Kidney (tissue), 14 donors: ENCODE measurements around the gene TXNDC12. TPM values are rescaled to one million over a fixed set of nuclear protein-coding genes. Genes with fewer than 3 reads are reported as not detected.
"Not testable (repeated sequence)": the region's sequence is repeated elsewhere in the genome, so short reads cannot be mapped to it uniquely, and the experiment has no call there.

Source experiments
- DNase-seq, 5 donors: peaks; one replicate each; pipeline ENCODE4 v3.0.0-alpha.2; 2013 to 2020
- FAIRE-seq: peaks from 2 replicates; lab custom pipeline; 2012; peaks lifted over from hg19 to GRCh38; lab: Jason Lieb, UNC
- H3K27ac ChIP-seq, 2 donors: one replicate each; pipeline ENCODE4 v1.7.0; 2013; ENCODE audit warnings: low read depth in 2 of 2, low read length in 2 of 2, inconsistent platforms in 1 of 2
- H3K27me3 ChIP-seq: one replicate; pipeline ENCODE4 v1.7.1; 2013; ENCODE audit warnings: low read length, inconsistent platforms; ENCODE audit not compliant: control insufficient read depth, insufficient read depth
- H3K36me3 ChIP-seq, 3 donors: one replicate each; pipeline versions ENCODE4 v1.7.0 to v1.7.1; 2013; ENCODE audit warnings: low read length in 3 of 3, control low read depth in 1 of 3, inconsistent platforms in 1 of 3; ENCODE audit not compliant: insufficient read depth in 3 of 3, control insufficient read depth in 2 of 3
- H3K4me1 ChIP-seq, 3 donors: one replicate each; pipeline versions ENCODE4 v1.7.0 to v1.7.1; 2013; ENCODE audit warnings: low read length in 3 of 3, inconsistent platforms in 1 of 3, low read depth in 1 of 3; ENCODE audit not compliant: control insufficient read depth in 2 of 3, insufficient read depth in 2 of 3
- H3K4me3 ChIP-seq, 3 donors: one replicate each; pipeline versions ENCODE4 v1.7.0 to v1.8.1; 2013; ENCODE audit warnings: low read length in 3 of 3, control low read depth in 1 of 3, inconsistent platforms in 1 of 3
- H3K9ac ChIP-seq, 3 donors: one replicate each; pipeline versions ENCODE4 v1.7.0 to v1.7.1; 2013; ENCODE audit warnings: low read length in 3 of 3, control low read depth in 1 of 3, inconsistent platforms in 1 of 3
- H3K9me3 ChIP-seq, 3 donors: one replicate each; pipeline versions ENCODE4 v1.7.0 to v1.7.1; 2013; ENCODE audit warnings: low read length in 3 of 3, control low read depth in 1 of 3, inconsistent platforms in 1 of 3; ENCODE audit not compliant: control insufficient read depth in 2 of 3, insufficient read depth in 1 of 3
- CTCF ChIP-seq: IDR thresholded peaks from 3 replicates; pipeline ENCODE4 v1.5.1; 2012; ENCODE audit warnings: mild to moderate bottlenecking, moderate library complexity, borderline replicate concordance; ENCODE audit not compliant: insufficient read depth; ENCODE audit errors: extremely low read depth
- intact Hi-C: fragments of 100-400 bp; cut with DNase I; formaldehyde crosslinking; loops from one replicate; pipeline ENCODE4 v1.11.1; 2022
- polyA plus RNA-seq: library from polyadenylated mRNA; stranded (reverse); fragments of 350-450 nt; fragmentation: Illumina TruSeq; extraction: RNeasy Lipid Tissue Mini Kit (QIAGEN cat#74804); gene quantifications from one replicate; pipeline ENCODE4 v1.2.3, GENCODE V29; 2014; ENCODE audit warnings: low read depth, low replicate concordance; ENCODE audit not compliant: insufficient read depth
- total RNA-seq: library from RNA; stranded (reverse); fragmentation: NEBNext Ultra II Directional; extraction: Animal tissue kit (Norgen Biotek cat#: 25700); gene quantifications from one replicate; pipeline ENCODE4 v1.2.1, GENCODE V29; 2021
- donor health status: control.
- donor health status: control.
- donor health status: control.
- donor health status: control.
- donor health status: control.
- donor health status: DM: yes; HTN: yes; CAD: no.
- donor health status: Normal renal cell carcinoma (clear cell type).

The TXNDC12 gene
- total and polyA plus RNA-seq, 2 donors from 2014 or later: 40.5 to 46.0 TPM

- no peak for FAIRE-seq
- peak overlapping the region in 1 of 3 donors; percentile 88 for H3K4me3 ChIP-seq
- peak overlapping the region in 1 of 3 donors; percentile 80 for H3K9ac ChIP-seq
Observed at GRCh38 chr1:52053862-52054261, 1.1 kb downstream of the TXNDC12 start.

GRCh38 chr1:52049337-52049736 lies 5.7 kb downstream of the TXNDC12 start:
- H3K9me3 ChIP-seq, DNase-seq, H3K27me3 ChIP-seq, H3K4me1 ChIP-seq, intact Hi-C loops, FAIRE-seq, H3K27ac ChIP-seq, H3K9ac ChIP-seq, H3K36me3 ChIP-seq, H3K4me3 ChIP-seq: not testable (repeated sequence)

More at GRCh38 chr1:52053862-52054261, 1.1 kb downstream of the TXNDC12 start:
- Histone ChIP-seq H3K27me3 (no peaks in the 10 kb centered on the region), H3K36me3 (peaks cover 0 to 6% (median 0%) of the 10 kb centered on the region in 3 donors), H3K4me1 (peaks cover 0 to 19% (median 17%) of the 10 kb centered on the region in 3 donors), H3K9me3 (no peaks in the 10 kb centered on the region), H3K27ac (no peak overlapping the region)
- DNase-seq: no peak
- no peak for TF ChIP-seq CTCF
- intact Hi-C loops: no loop called here

GRCh38 chr1:52045666-52046195 lies 9.3 kb downstream of the TXNDC12 start:
- H3K27me3 ChIP-seq, H3K4me3 ChIP-seq, H3K27ac ChIP-seq, FAIRE-seq, intact Hi-C loops, H3K36me3 ChIP-seq, H3K4me1 ChIP-seq, H3K9ac ChIP-seq, DNase-seq, H3K9me3 ChIP-seq: not testable (repeated sequence)

DNA sequence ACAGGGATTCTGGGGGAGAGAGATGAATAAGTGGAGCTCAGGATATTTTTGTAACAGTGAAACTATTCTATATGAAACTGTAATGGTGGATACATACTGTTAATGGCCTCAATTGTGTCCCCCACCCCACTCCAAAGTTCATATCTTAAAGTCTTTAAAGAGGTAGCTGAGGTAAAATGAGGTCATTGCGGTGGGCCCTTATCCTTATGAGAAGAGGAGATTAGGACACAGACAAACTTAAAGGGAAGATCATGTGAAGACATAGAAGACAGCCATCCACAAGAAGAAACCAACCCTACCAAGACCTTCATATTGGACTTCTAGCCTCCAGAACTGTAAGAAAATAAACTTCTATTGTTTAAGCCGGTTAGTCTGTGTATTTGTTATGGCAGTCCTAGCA lies 9.8 kb downstream of the TXNDC12 start:
- DNase-seq (no peak), FAIRE-seq (no peak)
- Histone ChIP-seq H3K36me3 (no peaks in the 10 kb centered on the region), H3K27me3 (no peaks in the 10 kb centered on the region), H3K27ac (no peak overlapping the region), H3K4me1 (no peaks in the 10 kb centered on the region), H3K9ac (no peak overlapping the region), H3K4me3 (no peak overlapping the region), H3K9me3 (no peaks in the 10 kb centered on the region)
- TF ChIP-seq CTCF: no peak
- intact Hi-C loops: no loop called here
